Measurements from ENCODE around the gene ADAP1. TPM values are rescaled to one million over a fixed set of nuclear protein-coding genes. Genes with fewer than 3 reads are reported as not detected.
A peak's percentile ranks its signal among the peaks of the same experiment; 100 is the strongest.

Gene ADAP1
- total RNA-seq, 4 donors from 2014 or later = 84.9 to 360 (median 169) TPM

- peaks cover 30 to 68% (median 65%) of the 10 kb centered on the region in 4 donors for H3K4me1 ChIP-seq
- H3K36me3 ChIP-seq = no peaks in the 10 kb centered on the region
- H3K4me3 ChIP-seq = no peak overlapping the region
- TF ChIP-seq POLR2AphosphoS5 (IDR thresholded peaks at IDR 0.05) (no peak), POLR2A (IDR thresholded peaks at IDR 0.05) (no peak), EP300 (IDR thresholded peaks at IDR 0.05; ENCODE audit: low read depth) (no peak)
- TF ChIP-seq, protein P1, sequence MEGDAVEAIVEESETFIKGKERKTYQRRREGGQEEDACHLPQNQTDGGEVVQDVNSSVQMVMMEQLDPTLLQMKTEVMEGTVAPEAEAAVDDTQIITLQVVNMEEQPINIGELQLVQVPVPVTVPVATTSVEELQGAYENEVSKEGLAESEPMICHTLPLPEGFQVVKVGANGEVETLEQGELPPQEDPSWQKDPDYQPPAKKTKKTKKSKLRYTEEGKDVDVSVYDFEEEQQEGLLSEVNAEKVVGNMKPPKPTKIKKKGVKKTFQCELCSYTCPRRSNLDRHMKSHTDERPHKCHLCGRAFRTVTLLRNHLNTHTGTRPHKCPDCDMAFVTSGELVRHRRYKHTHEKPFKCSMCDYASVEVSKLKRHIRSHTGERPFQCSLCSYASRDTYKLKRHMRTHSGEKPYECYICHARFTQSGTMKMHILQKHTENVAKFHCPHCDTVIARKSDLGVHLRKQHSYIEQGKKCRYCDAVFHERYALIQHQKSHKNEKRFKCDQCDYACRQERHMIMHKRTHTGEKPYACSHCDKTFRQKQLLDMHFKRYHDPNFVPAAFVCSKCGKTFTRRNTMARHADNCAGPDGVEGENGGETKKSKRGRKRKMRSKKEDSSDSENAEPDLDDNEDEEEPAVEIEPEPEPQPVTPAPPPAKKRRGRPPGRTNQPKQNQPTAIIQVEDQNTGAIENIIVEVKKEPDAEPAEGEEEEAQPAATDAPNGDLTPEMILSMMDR (IDR thresholded peaks at IDR 0.05) = no peak
- intact Hi-C loops (cut with DNase I; ENCODE audit: low total_unique reads) = no loop called here
- no peaks in the 10 kb centered on the region for H3K9me3 ChIP-seq
- DNase-seq = peak; percentile 8
- in situ Hi-C loops (cut with MboI; ENCODE audit: low pct_ligation_motif_present in 1 of 4, low pct_unique_long_range_greater_than_20kb in 1 of 4, low sequenced_read_pairs in 3 of 4) = no loop called here
- 69% methylated on average over 4 of the region's 13 CpGs; no CpG with 5 or more reads in 1 of the 2 donors for WGBS, 2 donors (ENCODE audit: low coverage in 1 of 2)
- H3K27ac ChIP-seq = peak overlapping the region in 1 of 4 donors; percentile 29
- H3K27me3 ChIP-seq = no peaks in the 10 kb centered on the region
Measured at GRCh38 chr7:919114-919442, 35.4 kb downstream of the ADAP1 start.

DNA sequence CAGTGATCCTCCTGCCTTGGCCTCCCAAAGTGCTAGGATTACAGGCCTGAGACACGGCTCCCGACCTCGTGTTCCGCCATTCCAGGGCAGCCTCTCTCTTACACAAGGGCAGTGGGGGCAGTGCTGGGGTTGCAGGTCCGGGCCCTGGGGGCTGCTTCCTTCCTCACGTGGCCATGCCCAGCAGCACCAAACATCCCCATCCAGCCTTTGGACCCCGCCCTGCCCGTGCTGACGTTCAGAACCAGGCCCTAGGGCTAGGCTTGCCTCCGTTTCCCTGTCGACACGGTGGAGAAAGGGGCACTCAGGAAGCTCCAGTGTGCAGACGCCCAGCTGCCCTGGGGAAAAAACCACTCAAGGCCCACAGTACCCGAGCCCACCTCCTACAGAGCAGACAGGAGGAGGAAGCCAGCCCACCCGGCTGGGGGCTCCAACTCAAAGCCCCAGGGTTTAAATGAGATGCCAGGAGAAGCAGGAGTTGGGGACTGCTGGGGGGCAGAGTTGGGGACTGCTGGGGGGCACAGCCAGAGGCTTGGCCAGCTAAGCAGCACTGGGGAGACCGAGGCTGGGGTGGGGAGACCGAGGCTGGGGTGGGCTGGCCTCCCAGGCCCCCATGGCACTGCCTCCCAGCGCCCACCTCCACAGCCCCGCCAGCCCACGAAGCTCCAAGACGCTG is 35.9 kb downstream of the ADAP1 start:
- Histone ChIP-seq H3K4me3 (no peak overlapping the region), H3K4me1 (peaks cover 30 to 70% (median 65%) of the 10 kb centered on the region in 4 donors), H3K9me3 (no peaks in the 10 kb centered on the region), H3K36me3 (no peaks in the 10 kb centered on the region), H3K27me3 (no peaks in the 10 kb centered on the region), H3K27ac (peak overlapping the region in 1 of 4 donors; percentile 29)
- intact Hi-C loops (cut with DNase I; ENCODE audit: low total_unique reads) = no loop called here
- TF ChIP-seq, protein P1 (IDR thresholded peaks at IDR 0.05) = no peak
- no peak for TF ChIP-seq POLR2AphosphoS5 (IDR thresholded peaks at IDR 0.05)
- no peak for TF ChIP-seq POLR2A (IDR thresholded peaks at IDR 0.05)
- no peak for TF ChIP-seq EP300 (IDR thresholded peaks at IDR 0.05; ENCODE audit: low read depth)
- 86% methylated on average over 18 of the region's 21 CpGs; no CpG with 5 or more reads in 1 of the 2 donors for WGBS, 2 donors (ENCODE audit: low coverage in 1 of 2)
- peak; percentile 7 for DNase-seq
- in situ Hi-C loops (cut with MboI; ENCODE audit: low pct_ligation_motif_present in 1 of 4, low pct_unique_long_range_greater_than_20kb in 1 of 4, low sequenced_read_pairs in 3 of 4) = no loop called here

DNA sequence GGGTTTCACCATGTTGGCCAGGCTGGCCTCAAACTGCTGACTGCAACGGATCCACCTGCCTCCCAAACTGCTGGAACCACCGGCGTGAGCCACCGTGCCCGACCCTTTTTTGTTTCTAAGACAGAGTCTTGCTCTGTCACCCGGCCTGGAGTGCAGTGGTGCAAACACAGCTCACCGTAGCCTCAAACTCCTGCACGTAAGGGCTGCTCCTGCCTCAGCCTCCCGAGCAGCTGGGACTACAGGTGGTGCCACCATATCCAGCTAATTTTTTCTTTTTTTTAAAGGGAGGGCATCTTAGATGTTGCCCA is 36.4 kb downstream of the ADAP1 start:
- Histone ChIP-seq H3K27ac (no peak overlapping the region), H3K27me3 (no peaks in the 10 kb centered on the region), H3K4me1 (peaks cover 30 to 65% (median 63%) of the 10 kb centered on the region in 4 donors), H3K9me3 (no peaks in the 10 kb centered on the region), H3K4me3 (no peak overlapping the region), H3K36me3 (no peaks in the 10 kb centered on the region)
- in situ Hi-C loops (cut with MboI; ENCODE audit: low pct_ligation_motif_present in 1 of 4, low pct_unique_long_range_greater_than_20kb in 1 of 4, low sequenced_read_pairs in 3 of 4) = no loop called here
- peak; percentile 5 for DNase-seq
- 91% methylated on average over 9 of the region's 9 CpGs; no CpG with 5 or more reads in 1 of the 2 donors for WGBS, 2 donors (ENCODE audit: low coverage in 1 of 2)
- intact Hi-C loops (cut with DNase I; ENCODE audit: low total_unique reads) = no loop called here
- TF ChIP-seq POLR2AphosphoS5 (IDR thresholded peaks at IDR 0.05) (no peak), EP300 (IDR thresholded peaks at IDR 0.05; ENCODE audit: low read depth) (no peak), POLR2A (IDR thresholded peaks at IDR 0.05) (no peak)
- TF ChIP-seq, protein P1 (IDR thresholded peaks at IDR 0.05) = no peak

- Histone ChIP-seq H3K36me3 (no peaks in the 10 kb centered on the region), H3K27me3 (no peaks in the 10 kb centered on the region), H3K4me3 (no peak overlapping the region), H3K4me1 (peaks cover 30 to 63% (median 58%) of the 10 kb centered on the region in 4 donors), H3K9me3 (no peaks in the 10 kb centered on the region), H3K27ac (peak overlapping the region in 1 of 4 donors; percentile 39)
- 77 to 84% methylated on average over 9 to 29 of the region's 33 CpGs for WGBS, 2 donors (ENCODE audit: low coverage in 1 of 2)
- no peak for TF ChIP-seq POLR2AphosphoS5 (IDR thresholded peaks at IDR 0.05)
- in situ Hi-C loops (cut with MboI; ENCODE audit: low pct_ligation_motif_present in 1 of 4, low pct_unique_long_range_greater_than_20kb in 1 of 4, low sequenced_read_pairs in 3 of 4) = no loop called here
- intact Hi-C loops (cut with DNase I; ENCODE audit: low total_unique reads) = no loop called here
- DNase-seq = peak; percentile 13
Measured at GRCh38 chr7:917255-918117, 37.0 kb downstream of the ADAP1 start.

All from transverse colon (tissue), 4 donors.